Measurements from ENCODE around the gene TMEM222.

Gene TMEM222

GRCh38 chr1:27360159-27361043 lies 38.4 kb downstream of the TMEM222 start:
- no peak for DNase-seq

GRCh38 chr1:27361044-27361402 lies 39.1 kb downstream of the TMEM222 start:
- DNase-seq, result no peak

- peak; percentile 21 for DNase-seq
Measured at GRCh38 chr1:27361553-27361952, 39.6 kb downstream of the TMEM222 start.

- peak; percentile 19 for DNase-seq
Measured at GRCh38 chr1:27363766-27364695, 42.1 kb downstream of the TMEM222 start.

GRCh38 chr1:27364696-27365371 lies 42.9 kb downstream of the TMEM222 start:
- DNase-seq, result peak; percentile 24

- DNase-seq, result peak; percentile 94
Measured at GRCh38 chr1:27365372-27366112, 43.6 kb downstream of the TMEM222 start.

GRCh38 chr1:27366113-27366410 lies 44.1 kb downstream of the TMEM222 start:
- peak; percentile 89 for DNase-seq

- peak; percentile 86 for DNase-seq
Measured at GRCh38 chr1:27366411-27367159, 44.6 kb downstream of the TMEM222 start, which contains the start of gene MAP3K6. Gene MAP3K6, minus strand, starts transcription at chr1:27366961. Its CDS starts 364 bp downstream, at chr1:27366597.

GRCh38 chr1:27367160-27367650 lies 45.2 kb downstream of the TMEM222 start:
- peak; percentile 10 for DNase-seq

- DNase-seq, result peak; percentile 13
Measured at GRCh38 chr1:27368869-27369582, 47.1 kb downstream of the TMEM222 start.

GRCh38 chr1:27372022-27372807 lies 50.3 kb downstream of the TMEM222 start:
- DNase-seq, result no peak

GRCh38 chr1:27372808-27373690 lies 51.1 kb downstream of the TMEM222 start:
- DNase-seq, result peak; percentile 16

- DNase-seq, result peak; percentile 15
Measured at GRCh38 chr1:27374362-27375086, 52.6 kb downstream of the TMEM222 start, which contains the start of gene FCN3. Gene FCN3, minus strand, starts transcription at chr1:27374824. Its CDS starts 6 bp downstream, at chr1:27374818.

- DNase-seq, result no peak
Measured at GRCh38 chr1:27377760-27378495, 56.0 kb downstream of the TMEM222 start.

GRCh38 chr1:27379564-27380122 lies 57.7 kb downstream of the TMEM222 start:
- DNase-seq, result peak; percentile 16

- DNase-seq, result peak; percentile 39
Measured at GRCh38 chr1:27380224-27380623, 58.3 kb downstream of the TMEM222 start.

Measured in right hindlimb (tissue), 1 donor.